WTC11 (cell line): Measurements from ENCODE around the gene CDK6.

Experiments used
- ATF6 ChIP-seq: sonication (generic); formaldehyde crosslinking; IDR thresholded peaks from 2 replicates; pipeline ENCODE4 v1.8.1; 2023; ENCODE audit warnings: mild to moderate bottlenecking, missing genetic modification reagents
- CTCF ChIP-seq: fragments of 200-600 bp; IDR thresholded peaks from 2 replicates; pipeline ENCODE4 v1.8.0; 2022; ENCODE audit warnings: antibody characterized with exemption
- FOXP1 ChIP-seq: sonication (generic); formaldehyde crosslinking; IDR thresholded peaks from 2 replicates; pipeline ENCODE4 v1.8.0; 2022; ENCODE audit warnings: missing genetic modification reagents, mild to moderate bottlenecking, moderate library complexity, borderline replicate concordance
- GABPB1 ChIP-seq: sonication (generic); formaldehyde crosslinking; IDR thresholded peaks from 2 replicates; pipeline ENCODE4 v1.8.1; 2023; ENCODE audit warnings: mild to moderate bottlenecking, missing genetic modification reagents
- IRF1 ChIP-seq: sonication (generic); formaldehyde crosslinking; IDR thresholded peaks from 2 replicates; pipeline ENCODE4 v1.8.0; 2023; ENCODE audit warnings: missing genetic modification reagents
- MAX ChIP-seq: sonication (generic); formaldehyde crosslinking; IDR thresholded peaks from 2 replicates; pipeline ENCODE4 v1.8.0; 2022; ENCODE audit warnings: mild to moderate bottlenecking, missing genetic modification reagents
- NFE2L1 ChIP-seq: sonication (generic); formaldehyde crosslinking; IDR thresholded peaks from 2 replicates; pipeline ENCODE4 v1.8.1; 2023; ENCODE audit warnings: missing genetic modification reagents
- NFYB ChIP-seq: sonication (generic); formaldehyde crosslinking; conservative IDR thresholded peaks from 2 replicates; pipeline ENCODE4 v1.8.0; 2022; ENCODE audit warnings: low read depth, missing genetic modification reagents
- RORB ChIP-seq: fragments of 250-450 bp; sonication (Bioruptor Pico); IDR thresholded peaks from 2 replicates; pipeline ENCODE4 v1.9.0; 2021; ENCODE audit warnings: mild to moderate bottlenecking
- TP53 ChIP-seq: sonication (generic); formaldehyde crosslinking; IDR thresholded peaks from 2 replicates; pipeline ENCODE4 v1.8.1; 2023; ENCODE audit warnings: mild to moderate bottlenecking, missing genetic modification reagents
- ZNF121 ChIP-seq: sonication (generic); formaldehyde crosslinking; IDR thresholded peaks from 2 replicates; pipeline ENCODE4 v1.8.0; 2023; ENCODE audit warnings: missing genetic modification reagents
- ZNF263 ChIP-seq: sonication (generic); formaldehyde crosslinking; IDR thresholded peaks from 2 replicates; pipeline ENCODE4 v1.8.1; 2022; ENCODE audit warnings: low read depth, mild to moderate bottlenecking, moderate library complexity, missing genetic modification reagents

GRCh38 chr7:92694211-92694610 lies 142.2 kb downstream of the CDK6 start:
- no peak for TF ChIP-seq CTCF
- TF ChIP-seq ATF6 = no peak
- no peak for TF ChIP-seq IRF1 (CRISPR knock-in tag)
- TF ChIP-seq FOXP1 (CRISPR knock-in tag) = no peak
- no peak for TF ChIP-seq MAX (CRISPR knock-in tag)
- TF ChIP-seq NFE2L1 = no peak
- TF ChIP-seq ZNF121 = no peak
- TF ChIP-seq TP53 (CRISPR knock-in tag) = no peak
- TF ChIP-seq NFYB (CRISPR knock-in tag) = no peak
- no peak for TF ChIP-seq RORB (CRISPR knock-in tag)
- TF ChIP-seq ZNF263 = no peak
- no peak for TF ChIP-seq GABPB1 (CRISPR knock-in tag)
